Measurements from ENCODE around the gene CUX1.

Gene CUX1

DNA sequence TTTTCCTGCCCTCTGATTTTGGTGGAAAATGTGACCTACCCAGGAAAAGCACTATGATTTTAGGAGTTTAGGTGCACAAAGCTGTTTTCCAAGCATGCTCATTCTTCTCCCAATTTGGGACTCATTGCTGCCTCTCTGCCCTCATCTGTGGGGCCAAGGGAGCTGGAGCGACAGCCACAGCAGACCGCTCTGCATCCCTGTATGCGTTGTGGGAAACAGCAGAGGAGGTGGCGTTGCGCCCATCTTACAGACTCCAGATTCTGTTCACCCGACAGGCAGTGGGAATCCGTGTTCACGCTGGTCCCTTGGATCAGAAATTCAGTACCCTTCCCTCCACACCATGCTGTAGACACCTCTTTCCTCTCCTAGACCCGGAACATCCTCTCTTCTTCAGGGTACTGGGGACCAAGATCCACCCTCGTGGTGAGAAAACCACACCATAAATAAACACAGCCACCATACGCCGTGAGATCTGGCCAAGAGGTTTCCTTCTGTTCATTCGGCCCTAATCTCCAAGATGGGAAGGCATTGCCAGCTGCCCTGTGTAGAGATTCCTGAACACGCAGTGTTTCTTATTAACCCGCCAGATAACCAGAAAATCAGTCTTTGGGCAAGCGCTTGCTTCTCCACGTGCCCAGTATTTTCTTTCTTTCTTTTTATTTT, 87.9 kb downstream of the CUX1 start:
- TF ChIP-seq, protein P1, sequence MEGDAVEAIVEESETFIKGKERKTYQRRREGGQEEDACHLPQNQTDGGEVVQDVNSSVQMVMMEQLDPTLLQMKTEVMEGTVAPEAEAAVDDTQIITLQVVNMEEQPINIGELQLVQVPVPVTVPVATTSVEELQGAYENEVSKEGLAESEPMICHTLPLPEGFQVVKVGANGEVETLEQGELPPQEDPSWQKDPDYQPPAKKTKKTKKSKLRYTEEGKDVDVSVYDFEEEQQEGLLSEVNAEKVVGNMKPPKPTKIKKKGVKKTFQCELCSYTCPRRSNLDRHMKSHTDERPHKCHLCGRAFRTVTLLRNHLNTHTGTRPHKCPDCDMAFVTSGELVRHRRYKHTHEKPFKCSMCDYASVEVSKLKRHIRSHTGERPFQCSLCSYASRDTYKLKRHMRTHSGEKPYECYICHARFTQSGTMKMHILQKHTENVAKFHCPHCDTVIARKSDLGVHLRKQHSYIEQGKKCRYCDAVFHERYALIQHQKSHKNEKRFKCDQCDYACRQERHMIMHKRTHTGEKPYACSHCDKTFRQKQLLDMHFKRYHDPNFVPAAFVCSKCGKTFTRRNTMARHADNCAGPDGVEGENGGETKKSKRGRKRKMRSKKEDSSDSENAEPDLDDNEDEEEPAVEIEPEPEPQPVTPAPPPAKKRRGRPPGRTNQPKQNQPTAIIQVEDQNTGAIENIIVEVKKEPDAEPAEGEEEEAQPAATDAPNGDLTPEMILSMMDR (conservative IDR thresholded peaks at IDR 0.05; ENCODE audit: low read depth, low read length) = no peak
- DNase-seq (ENCODE audit: low read depth) = no peak
- H3K4me3 ChIP-seq (ENCODE audit: low read depth, low read length) = no peak overlapping the region

DNA sequence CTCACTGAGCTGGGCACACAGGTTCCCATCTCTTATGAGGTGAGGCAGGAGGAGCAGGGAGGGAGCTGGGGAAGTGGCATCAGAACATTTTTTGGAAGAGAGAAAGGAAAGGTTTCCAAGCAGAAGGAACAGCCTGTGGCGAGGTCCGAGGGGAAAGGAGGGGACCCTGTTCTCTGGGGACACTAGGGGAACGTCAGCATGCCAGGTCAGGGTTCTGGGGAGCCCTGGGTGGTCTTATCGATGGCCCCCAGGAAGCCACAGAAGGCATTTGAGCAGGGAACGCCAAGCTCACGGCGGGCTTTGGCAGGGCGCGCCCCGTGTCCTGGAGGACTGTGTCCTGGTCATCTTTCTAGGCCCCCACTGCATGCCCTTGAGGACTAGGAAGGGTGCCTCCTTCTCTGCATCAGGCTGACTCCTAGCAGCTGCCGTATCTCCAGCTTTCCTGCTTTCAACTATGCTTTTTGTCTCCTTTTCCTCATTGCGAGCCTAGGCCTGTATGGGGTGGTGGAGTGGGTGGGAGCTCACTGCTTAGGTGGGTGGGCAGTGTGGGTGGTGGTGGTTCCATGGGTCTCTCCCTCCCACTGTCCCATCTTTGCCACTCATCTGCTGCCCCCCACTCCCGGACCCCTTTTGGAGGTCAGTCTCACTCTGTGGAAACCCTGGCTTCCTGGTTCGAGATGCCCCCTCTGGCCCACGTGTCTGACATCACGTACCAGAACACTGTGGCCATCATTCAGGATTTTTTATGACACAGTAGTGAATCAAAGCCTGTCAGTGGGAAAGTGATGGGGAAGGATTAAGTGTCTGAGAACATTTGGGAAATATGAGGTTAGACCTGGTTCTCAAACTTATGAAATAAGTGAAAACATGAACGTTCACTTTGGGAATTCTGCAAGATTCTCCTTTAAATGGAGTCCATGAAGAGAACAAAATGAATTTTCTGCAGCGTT, 89.1 kb downstream of the CUX1 start:
- TF ChIP-seq, protein P1 (conservative IDR thresholded peaks at IDR 0.05; ENCODE audit: low read depth, low read length) = no peak
- DNase-seq (ENCODE audit: low read depth) = no peak

DNA sequence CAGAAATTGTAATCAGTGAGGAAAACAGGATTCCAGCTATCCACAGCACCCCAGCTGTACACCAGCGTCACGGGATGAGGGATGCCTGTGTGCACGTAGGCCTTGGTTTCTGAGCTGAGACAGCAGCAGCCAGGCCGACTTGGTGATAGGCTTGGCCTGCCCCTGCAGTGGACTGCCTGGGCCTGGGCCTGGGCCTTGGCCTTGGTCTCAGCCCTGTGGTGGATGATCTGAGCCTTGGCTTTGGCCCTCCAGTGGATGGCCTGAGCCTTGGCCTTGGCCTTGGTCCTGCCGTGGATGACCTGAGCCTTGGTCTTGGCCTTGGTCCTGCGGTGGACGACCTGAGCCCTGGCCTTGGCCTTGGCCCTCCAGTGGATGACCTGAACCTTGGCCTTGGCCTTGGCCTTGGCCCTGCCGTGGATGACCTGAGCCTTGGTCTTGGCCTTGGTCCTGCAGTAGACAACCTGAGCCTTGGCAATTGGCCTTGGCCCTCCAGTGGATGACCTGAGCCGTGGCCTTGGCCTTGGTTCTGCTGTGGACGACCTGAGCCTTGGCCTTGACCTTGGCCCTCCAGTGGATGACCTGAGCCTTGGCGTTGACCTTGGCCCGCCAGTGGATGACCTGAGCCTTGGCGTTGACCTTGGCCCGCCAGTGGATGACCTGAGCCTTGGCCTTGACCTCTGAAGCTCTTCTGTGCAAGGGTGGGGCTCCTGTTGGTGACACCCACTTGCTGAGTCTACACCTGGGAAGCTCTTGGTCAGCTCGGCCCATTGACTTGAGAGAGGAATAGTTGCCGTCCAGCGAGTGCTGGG, 93.8 kb downstream of the CUX1 start:
- no peak for DNase-seq (ENCODE audit: low read depth)
- H3K4me3 ChIP-seq (ENCODE audit: low read depth, low read length) = no peak overlapping the region
- TF ChIP-seq, protein P1 (conservative IDR thresholded peaks at IDR 0.05; ENCODE audit: low read depth, low read length) = no peak

More for the DNA sequence above, 89.1 kb downstream of the CUX1 start:
- no peak overlapping the region for H3K4me3 ChIP-seq (ENCODE audit: low read depth, low read length)

DNA sequence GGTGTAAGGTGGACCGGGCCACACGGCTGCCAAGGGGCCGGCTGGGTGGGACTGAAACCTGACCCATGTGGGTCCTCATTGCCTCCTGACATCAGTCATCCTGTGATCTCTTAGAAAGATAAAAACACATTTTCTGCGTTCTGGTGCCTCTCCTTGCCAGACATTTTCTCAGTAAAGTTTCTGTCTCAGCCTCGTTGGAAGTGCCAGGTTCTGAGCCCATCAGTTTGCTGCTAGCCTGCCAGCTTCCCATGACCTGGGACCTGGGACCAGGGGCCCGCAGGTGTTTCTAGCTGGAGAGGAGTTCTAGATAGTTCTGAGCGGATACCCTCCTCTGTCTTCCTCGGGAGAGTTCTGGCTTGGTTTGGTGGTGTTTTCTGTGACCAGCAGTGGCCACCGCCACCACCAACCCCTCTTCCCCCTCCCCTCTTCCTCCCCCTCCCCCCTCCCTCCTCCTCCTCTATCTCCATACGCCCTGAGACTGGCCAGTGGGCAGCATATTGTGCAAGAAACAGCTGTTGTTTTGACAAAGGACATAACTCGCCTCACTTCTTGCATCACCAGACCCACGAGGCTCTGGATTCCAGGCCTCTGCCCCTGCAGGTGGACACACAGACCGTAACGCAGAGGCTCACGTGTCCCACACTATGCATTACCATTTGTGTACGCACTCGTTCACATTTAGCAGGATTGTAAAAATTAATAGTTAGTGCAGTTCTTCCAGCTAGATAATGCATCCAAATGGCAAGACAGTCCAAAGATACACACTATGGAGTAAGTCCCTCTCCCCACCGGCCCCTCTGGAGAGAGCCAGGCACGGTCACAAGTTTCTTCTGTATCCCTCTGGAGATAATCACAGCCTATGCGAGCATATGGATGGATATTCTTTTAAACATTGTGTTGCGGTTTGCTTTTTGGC, 94.6 kb downstream of the CUX1 start:
- H3K4me3 ChIP-seq (ENCODE audit: low read depth, low read length) = no peak overlapping the region

DNA sequence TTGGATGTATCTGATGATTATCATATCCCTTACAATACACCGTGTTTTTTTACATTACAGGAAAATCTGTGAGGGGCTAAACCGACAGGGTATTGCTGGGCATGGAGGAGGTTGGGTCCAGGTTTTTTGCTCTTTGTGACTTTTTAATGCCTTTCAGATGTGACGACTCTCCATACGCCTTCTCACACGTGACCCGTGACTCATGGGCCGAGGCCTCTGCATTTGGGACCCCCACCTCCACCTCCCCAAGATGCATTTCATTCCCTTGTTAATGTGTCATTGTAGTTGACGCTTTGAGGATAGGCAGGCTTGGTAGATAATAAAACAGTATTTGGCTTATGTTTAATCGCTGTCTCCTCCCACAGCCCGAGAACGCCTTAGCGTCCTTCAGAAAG, 95.3 kb downstream of the CUX1 start:
- no peak for DNase-seq (ENCODE audit: low read depth)
- H3K4me3 ChIP-seq (ENCODE audit: low read depth, low read length) = no peak overlapping the region
- TF ChIP-seq, protein P1 (conservative IDR thresholded peaks at IDR 0.05; ENCODE audit: low read depth, low read length) = no peak

More for the DNA sequence above, 94.6 kb downstream of the CUX1 start:
- DNase-seq (ENCODE audit: low read depth) = peak; percentile 89
- TF ChIP-seq, protein P1 (conservative IDR thresholded peaks at IDR 0.05; ENCODE audit: low read depth, low read length) = peak; percentile 21

DNA sequence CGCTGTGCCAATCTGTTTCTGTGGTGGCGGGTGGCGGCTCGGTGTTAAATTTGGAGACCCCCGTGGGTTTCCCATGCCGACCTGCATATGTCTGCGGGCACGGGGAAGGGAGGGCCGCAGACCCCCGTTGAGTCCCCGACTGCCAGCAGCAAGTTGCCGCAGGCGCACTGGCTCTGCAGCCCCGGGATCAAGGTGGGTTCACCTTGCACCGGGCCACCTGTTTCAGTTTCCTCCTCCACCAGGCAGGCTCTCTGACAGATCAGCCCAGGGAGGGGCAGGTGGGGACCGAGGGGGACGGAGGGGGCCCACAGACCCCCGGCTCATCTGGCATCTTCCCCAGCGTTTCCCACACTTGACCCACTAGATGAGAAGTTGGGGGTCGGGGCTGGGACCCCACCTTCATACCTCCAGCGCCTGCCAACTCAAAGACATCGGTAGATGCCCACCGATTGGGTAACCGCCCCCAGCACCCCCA, 95.9 kb downstream of the CUX1 start:
- no peak for DNase-seq (ENCODE audit: low read depth)
- TF ChIP-seq, protein P1 (conservative IDR thresholded peaks at IDR 0.05; ENCODE audit: low read depth, low read length) = no peak
- H3K4me3 ChIP-seq (ENCODE audit: low read depth, low read length) = no peak overlapping the region
